ENCODE measurements around the gene NDUFB10.

DNA sequence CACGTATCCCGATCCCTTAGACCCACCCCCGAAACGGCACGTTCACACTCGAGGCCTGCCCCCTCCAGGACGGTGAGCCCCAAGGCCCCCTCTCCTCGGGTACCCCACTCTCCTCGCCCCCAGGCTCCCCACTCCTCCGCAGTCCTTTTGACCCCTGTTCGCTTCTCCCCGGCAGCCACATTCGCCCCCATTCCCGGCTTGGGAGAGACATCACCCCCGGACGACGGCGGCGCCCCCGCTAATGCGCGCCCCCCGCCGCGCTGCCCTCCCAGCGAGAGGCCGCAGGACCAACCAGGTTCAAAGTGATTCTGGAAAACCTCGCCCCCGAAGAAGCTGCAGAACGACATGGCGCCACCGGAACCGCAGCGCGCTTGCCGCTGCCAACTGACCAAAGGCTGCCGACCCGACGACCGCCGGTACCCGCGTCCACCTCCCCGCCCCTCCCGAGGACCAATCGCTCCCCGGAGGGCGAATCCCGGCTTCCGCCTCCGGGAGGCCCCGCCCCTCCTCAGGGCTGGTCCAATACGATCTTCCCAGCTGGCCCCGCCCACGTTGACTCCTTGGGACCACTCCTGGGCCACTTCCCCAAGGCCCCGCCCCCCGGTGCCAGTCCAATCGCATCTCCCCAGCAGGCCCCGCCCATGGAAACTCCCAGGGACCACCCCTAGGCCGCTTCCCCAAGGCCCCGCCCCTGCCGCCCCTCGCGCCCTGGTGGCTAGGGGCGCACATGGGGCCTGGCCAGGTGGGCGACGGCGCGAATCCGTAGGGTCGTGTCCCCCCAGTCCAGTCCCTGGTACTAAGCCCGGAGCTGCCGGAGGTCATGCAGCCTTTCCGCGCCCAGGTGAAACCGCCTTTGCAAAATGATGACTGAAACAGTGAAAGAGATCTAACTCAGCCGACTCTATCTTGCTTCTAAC is 16.3 kb upstream of the NDUFB10 start, which contains the start of gene MSRB1:
- TF ChIP-seq, protein P1, sequence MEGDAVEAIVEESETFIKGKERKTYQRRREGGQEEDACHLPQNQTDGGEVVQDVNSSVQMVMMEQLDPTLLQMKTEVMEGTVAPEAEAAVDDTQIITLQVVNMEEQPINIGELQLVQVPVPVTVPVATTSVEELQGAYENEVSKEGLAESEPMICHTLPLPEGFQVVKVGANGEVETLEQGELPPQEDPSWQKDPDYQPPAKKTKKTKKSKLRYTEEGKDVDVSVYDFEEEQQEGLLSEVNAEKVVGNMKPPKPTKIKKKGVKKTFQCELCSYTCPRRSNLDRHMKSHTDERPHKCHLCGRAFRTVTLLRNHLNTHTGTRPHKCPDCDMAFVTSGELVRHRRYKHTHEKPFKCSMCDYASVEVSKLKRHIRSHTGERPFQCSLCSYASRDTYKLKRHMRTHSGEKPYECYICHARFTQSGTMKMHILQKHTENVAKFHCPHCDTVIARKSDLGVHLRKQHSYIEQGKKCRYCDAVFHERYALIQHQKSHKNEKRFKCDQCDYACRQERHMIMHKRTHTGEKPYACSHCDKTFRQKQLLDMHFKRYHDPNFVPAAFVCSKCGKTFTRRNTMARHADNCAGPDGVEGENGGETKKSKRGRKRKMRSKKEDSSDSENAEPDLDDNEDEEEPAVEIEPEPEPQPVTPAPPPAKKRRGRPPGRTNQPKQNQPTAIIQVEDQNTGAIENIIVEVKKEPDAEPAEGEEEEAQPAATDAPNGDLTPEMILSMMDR (IDR thresholded peaks at IDR 0.05), result no peak
- TF ChIP-seq POLR2A (IDR thresholded peaks at IDR 0.05), result peak; percentile 84
- TF ChIP-seq EP300 (IDR thresholded peaks at IDR 0.05), result no peak

All from ovary (tissue), 3 donors.